Ishikawa (cell line): ENCODE measurements around the gene DEFB128.

Experiments
- CEBPB ChIP-seq: IDR thresholded peaks from 2 replicates; pipeline ENCODE4 v1.6.1; 2012
- CREB1 ChIP-seq: IDR thresholded peaks from 2 replicates; pipeline ENCODE4 v1.6.1; 2012; ENCODE audit warnings: low read depth
- EGR1 ChIP-seq: IDR thresholded peaks from 2 replicates; pipeline ENCODE4 v1.6.1; 2012
- EP300 ChIP-seq: IDR thresholded peaks from 2 replicates; pipeline ENCODE4 v1.6.1; 2012; ENCODE audit warnings: borderline replicate concordance
- FOXM1 ChIP-seq: IDR thresholded peaks from 2 replicates; pipeline ENCODE4 v1.6.1; 2012; ENCODE audit warnings: low read depth, borderline replicate concordance
- NFIC ChIP-seq: IDR thresholded peaks from 2 replicates; pipeline ENCODE4 v1.6.1; 2012
- RAD21 ChIP-seq: IDR thresholded peaks from 2 replicates; pipeline ENCODE4 v1.6.1; 2012; ENCODE audit warnings: low read depth
- TAF1 ChIP-seq: IDR thresholded peaks from 2 replicates; pipeline ENCODE4 v1.6.1; 2012; ENCODE audit warnings: low read depth, mild to moderate bottlenecking
- TCF12 ChIP-seq: IDR thresholded peaks from 2 replicates; pipeline ENCODE4 v1.6.1; 2012; ENCODE audit warnings: low read depth
- TEAD4 ChIP-seq: IDR thresholded peaks from 2 replicates; pipeline ENCODE4 v1.6.1; 2012
- YY1 ChIP-seq: IDR thresholded peaks from 2 replicates; pipeline ENCODE4 v1.6.1; 2012; ENCODE audit warnings: low read depth
- ZBTB7A ChIP-seq: IDR thresholded peaks from 2 replicates; pipeline ENCODE4 v1.6.1; 2012; ENCODE audit warnings: low read depth
- TF ChIP-seq, protein P1 (sequence below): IDR thresholded peaks from 2 replicates; pipeline ENCODE4 v1.6.1; 2012
- TF ChIP-seq, protein P2 (sequence below): IDR thresholded peaks from 2 replicates; pipeline ENCODE4 v1.6.1; 2012; ENCODE audit warnings: low read depth, mild to moderate bottlenecking
- TF ChIP-seq, protein P3 (sequence below): IDR thresholded peaks from 2 replicates; pipeline ENCODE4 v1.6.1; 2012

DEFB128 gene

DNA sequence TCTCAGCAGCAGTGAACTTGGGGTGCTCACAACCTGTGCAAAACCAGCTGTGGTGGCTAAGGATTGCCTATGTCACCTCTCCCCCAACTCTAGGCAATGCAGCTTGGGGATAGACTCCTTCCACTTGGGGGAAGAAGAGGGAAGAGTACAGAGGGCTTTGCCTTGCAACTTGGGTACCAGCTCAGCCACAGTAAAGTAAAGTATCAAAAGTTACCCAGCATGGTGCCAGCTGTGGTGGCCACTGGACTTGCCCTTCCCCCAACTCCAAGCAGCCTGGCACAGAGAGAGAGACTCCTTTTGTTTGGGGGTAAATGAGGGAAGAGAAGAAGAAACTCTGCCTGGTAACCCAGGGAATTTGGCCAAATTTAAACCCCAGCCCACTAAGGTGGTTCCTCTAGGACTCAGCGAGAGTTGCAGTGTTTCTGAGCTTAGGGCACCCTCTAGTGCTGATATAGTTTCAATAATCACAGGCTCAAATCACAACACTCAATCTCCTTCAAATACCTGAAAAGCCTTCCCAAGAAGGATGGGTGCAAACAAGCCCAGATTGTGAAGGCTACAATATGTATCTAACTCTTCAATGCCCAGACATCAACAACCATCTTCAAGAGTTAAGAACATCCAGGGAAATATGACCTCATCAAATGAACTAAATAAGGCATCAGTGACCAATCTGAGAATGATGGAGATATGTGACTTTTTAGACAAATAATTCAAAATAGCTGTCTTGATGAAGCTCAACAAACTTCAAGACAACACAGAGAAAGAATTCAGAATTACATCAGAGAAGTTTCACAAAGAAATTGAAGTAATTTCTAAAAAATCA lies 30.0 kb upstream of the DEFB128 start:
- no peak for TF ChIP-seq EGR1
- TF ChIP-seq RAD21, result peak; percentile 69
- no peak for TF ChIP-seq NFIC
- no peak for TF ChIP-seq CEBPB

DNA sequence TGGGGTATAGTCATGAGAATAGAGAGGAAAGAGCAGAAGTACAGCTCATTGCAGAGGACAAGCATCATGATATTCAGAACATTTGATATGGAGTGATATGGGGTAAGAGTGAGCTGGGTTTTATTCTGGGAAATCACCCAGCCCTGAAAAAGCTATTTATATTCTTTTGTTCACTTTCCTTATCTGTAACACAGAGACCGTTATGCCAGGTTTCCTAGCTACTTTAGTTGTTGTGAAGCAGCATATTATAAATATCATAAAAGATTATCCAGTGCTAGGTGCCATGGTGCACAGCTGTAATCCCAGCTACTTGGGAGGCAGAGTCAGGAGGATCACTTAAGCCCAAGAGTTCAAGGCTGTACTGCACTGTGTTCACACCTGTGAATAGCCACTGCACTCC lies 27.8 kb upstream of the DEFB128 start:
- no peak for TF ChIP-seq EGR1
- TF ChIP-seq NFIC, result no peak
- TF ChIP-seq, protein P1, sequence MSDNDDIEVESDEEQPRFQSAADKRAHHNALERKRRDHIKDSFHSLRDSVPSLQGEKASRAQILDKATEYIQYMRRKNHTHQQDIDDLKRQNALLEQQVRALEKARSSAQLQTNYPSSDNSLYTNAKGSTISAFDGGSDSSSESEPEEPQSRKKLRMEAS, result no peak

DNA sequence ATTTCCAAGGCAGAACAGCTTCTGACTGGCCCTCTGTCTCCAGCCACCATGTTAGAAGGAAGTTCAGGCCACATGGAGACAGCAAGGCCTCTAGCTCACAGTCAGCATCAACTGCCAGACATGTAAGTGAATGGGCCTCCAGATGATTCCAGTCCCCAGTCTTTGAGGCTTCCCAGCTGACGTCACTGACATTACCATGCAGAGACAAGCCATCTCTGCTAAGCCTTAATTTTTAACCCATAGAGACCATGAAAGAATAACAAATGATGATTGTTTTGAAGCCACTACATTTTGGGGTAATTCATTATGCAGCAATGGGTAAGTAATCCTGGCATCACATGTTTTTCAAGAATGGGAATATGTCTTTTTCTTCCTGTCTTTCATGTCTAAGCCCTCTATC lies 26.3 kb upstream of the DEFB128 start:
- TF ChIP-seq EP300, result no peak
- TF ChIP-seq, protein P1, result no peak
- no peak for TF ChIP-seq TAF1
- no peak for TF ChIP-seq NFIC
- no peak for TF ChIP-seq TCF12
- TF ChIP-seq, protein P2, sequence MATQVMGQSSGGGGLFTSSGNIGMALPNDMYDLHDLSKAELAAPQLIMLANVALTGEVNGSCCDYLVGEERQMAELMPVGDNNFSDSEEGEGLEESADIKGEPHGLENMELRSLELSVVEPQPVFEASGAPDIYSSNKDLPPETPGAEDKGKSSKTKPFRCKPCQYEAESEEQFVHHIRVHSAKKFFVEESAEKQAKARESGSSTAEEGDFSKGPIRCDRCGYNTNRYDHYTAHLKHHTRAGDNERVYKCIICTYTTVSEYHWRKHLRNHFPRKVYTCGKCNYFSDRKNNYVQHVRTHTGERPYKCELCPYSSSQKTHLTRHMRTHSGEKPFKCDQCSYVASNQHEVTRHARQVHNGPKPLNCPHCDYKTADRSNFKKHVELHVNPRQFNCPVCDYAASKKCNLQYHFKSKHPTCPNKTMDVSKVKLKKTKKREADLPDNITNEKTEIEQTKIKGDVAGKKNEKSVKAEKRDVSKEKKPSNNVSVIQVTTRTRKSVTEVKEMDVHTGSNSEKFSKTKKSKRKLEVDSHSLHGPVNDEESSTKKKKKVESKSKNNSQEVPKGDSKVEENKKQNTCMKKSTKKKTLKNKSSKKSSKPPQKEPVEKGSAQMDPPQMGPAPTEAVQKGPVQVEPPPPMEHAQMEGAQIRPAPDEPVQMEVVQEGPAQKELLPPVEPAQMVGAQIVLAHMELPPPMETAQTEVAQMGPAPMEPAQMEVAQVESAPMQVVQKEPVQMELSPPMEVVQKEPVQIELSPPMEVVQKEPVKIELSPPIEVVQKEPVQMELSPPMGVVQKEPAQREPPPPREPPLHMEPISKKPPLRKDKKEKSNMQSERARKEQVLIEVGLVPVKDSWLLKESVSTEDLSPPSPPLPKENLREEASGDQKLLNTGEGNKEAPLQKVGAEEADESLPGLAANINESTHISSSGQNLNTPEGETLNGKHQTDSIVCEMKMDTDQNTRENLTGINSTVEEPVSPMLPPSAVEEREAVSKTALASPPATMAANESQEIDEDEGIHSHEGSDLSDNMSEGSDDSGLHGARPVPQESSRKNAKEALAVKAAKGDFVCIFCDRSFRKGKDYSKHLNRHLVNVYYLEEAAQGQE, result no peak
- TF ChIP-seq FOXM1, result no peak

DNA sequence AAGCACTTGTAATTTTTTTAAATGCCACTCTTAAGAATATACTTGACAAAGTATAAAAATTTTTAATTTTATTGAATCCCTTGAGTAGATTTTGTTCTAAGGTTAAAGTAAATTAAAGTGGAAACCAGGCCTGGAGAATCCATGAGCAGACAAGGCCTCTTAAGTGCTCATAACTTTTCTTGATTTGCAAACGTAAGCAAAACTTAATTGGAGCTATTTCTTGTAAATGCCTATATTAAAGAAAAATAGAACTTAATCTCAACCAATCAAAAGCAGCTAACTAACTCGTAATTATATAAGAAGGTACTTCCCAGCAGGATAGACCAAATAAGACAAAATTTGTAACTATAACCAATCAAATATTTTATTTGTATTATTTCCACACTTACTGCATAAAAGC lies 24.9 kb upstream of the DEFB128 start:
- TF ChIP-seq NFIC, result no peak
- no peak for TF ChIP-seq ZBTB7A
- TF ChIP-seq TAF1, result no peak
- TF ChIP-seq EP300, result no peak
- no peak for TF ChIP-seq CEBPB
- no peak for TF ChIP-seq TCF12

DNA sequence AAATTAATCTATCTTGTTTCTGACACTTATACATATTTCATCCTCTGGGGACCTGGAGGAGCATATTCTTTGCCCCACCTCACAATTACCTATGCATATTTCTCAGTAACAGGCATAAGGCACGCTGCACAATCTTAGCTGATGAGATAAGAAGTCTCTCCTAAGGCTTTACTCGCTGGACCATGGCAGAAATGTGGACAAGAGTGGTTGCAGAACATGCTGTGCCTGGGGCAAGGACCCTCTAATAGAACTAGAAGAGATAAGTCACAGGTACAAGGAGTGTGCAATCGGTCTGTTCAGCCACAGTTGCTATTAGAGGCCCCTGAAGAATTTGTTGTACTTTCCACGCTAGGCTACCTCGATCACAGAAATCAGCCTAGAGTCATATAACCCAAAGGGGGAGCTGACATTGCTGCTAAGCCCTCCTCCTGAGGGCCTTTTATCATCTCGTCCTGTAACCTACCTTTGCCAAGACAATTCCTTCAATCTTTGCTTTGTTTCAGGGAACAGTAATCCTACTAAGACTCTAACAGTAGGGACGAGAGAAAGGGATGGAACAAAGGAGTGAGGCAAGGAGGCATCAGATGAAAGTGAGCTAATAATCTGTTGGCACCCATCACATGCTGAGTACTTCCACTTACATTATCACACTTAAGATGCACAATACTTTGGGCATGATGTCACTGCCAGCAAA lies 21.4 kb upstream of the DEFB128 start:
- TF ChIP-seq RAD21, result no peak
- no peak for TF ChIP-seq EP300
- no peak for TF ChIP-seq FOXM1
- TF ChIP-seq EGR1, result no peak
- TF ChIP-seq CEBPB, result no peak

DNA sequence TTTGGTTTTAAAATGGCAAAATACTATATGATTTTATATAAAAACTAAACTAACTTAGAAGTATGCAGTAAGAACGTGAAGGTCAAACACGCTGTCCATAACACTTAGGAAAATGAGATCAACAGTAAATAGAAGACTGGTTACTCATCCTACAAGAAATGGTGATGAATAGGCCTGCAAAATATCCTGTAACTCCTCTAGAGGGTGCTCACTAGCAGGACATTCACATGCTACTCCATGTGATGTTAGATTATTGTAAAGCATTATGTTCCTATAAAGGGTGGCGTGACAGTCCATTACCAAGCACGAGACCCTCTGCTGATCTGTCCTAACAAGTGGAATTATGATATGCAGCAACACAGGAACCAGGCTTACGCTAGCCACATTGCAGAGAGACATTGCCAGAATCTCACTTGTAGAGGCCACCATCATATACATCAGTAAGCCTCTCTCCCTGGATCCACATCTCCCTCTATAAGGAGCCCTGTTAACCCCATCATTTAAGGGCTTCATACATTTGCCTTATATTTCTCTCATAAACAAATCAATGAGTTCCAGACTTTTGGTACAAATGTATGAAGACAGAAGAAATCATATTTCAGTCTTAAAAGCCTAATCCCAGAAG lies 19.5 kb upstream of the DEFB128 start:
- TF ChIP-seq RAD21, result peak; percentile 66
- TF ChIP-seq FOXM1, result no peak

DNA sequence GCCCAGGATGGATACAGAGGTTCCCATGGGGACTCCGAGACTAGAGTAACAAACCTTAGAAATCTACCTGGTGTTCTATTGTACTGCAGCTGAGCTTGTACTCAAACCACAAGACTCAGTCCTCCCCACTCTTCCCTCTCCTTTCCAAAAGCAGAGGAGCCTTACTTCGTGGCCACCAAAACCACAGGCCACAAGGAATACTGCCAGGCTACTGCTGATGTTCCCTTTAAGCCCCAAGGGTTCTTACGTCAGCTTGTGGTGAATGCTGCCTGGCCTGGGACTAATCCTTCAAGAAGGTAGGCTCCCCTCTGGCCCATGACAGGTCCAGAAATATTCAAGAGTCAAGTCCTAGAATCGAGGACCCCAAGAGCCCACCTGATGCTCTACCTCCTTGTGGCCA lies 10.5 kb upstream of the DEFB128 start:
- TF ChIP-seq ZBTB7A, result no peak
- TF ChIP-seq, protein P1, result no peak
- no peak for TF ChIP-seq FOXM1
- no peak for TF ChIP-seq CREB1

DNA sequence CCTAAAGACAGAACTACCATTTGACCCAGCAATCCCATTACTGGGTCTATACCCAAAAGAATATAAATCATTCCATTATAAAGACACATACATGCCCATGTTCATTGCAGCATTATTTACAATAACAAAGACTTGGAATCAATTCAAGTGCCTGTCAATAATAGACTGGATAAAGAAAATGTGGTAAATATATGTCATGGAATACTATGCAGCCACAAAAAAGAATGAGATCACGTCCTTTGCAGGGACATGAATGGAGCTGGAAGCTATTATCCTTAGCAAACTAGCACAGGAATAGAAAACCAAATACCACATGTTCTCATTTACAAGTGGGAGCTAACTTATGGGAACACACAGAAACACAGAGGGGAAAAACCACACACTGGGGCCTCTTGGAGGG lies 8.7 kb upstream of the DEFB128 start:
- TF ChIP-seq TEAD4 (no peak), EP300 (no peak), ZBTB7A (no peak), EGR1 (no peak)
- TF ChIP-seq, protein P3, sequence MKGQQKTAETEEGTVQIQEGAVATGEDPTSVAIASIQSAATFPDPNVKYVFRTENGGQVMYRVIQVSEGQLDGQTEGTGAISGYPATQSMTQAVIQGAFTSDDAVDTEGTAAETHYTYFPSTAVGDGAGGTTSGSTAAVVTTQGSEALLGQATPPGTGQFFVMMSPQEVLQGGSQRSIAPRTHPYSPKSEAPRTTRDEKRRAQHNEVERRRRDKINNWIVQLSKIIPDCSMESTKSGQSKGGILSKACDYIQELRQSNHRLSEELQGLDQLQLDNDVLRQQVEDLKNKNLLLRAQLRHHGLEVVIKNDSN, result no peak

DNA sequence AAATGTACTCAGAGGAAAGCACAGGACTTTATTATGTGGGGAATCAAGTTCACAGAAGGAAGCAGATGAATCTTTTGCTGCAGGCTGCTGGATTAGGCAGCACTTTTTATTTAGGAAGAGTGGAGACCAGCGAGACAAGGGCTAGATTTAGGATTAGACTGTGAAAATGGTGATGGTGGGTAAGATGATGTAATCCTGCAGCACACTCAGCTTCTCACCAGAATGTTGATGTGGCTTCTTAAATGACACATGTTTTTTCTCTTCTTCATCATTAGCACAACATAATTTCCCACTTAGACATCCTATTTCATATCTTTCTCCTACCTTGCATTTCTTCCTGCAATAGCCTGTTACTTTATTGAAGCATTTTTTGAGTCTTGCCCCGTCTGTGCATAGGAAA lies 1.8 kb downstream of the DEFB128 start:
- TF ChIP-seq ZBTB7A, result no peak
- TF ChIP-seq YY1, result no peak
- TF ChIP-seq, protein P1, result no peak
- TF ChIP-seq TCF12, result no peak
- TF ChIP-seq, protein P3, result no peak
